ENCODE results near the gene HS6ST3. TPM values are rescaled to one million over a fixed set of nuclear protein-coding genes. Genes with fewer than 3 reads are reported as not detected.

The HS6ST3 gene
- total and polyA plus RNA-seq, 10 donors = 0.03 TPM; not detected in 9

- H3K27ac ChIP-seq = no peak overlapping the region
- H3K4me1 ChIP-seq = peaks cover 0 to 20% (median 14%) of the 10 kb centered on the region in 6 donors
- peaks cover 3 to 94% (median 62%) of the 10 kb centered on the region in 7 donors for H3K27me3 ChIP-seq (replicated peaks in 1 of 7)
- no peaks in the 10 kb centered on the region for H3K36me3 ChIP-seq
- H3K4me3 ChIP-seq = peak overlapping the region in 7 of 8 donors; percentile 13 to 64 (median 32)
- no peak for DNase-seq
- no peak for TF ChIP-seq CTCF (IDR thresholded peaks at IDR 0.05 in 8 of 11, conservative IDR thresholded peaks at IDR 0.05 in 3 of 11)
- no peak for TF ChIP-seq POLR2AphosphoS5 (IDR thresholded peaks at IDR 0.05)
- TF ChIP-seq POLR2A (IDR thresholded peaks at IDR 0.05) = no peak
- WGBS, 5 donors = 0 to 1% (median 1%) methylated on average over 27 to 133 of the region's 133 CpGs
- no peaks in the 10 kb centered on the region for H3K9me3 ChIP-seq
- intact Hi-C loops (cut with DNase I; ENCODE audit: low total_unique reads) = no loop called here
Measured at GRCh38 chr13:96090240-96091101, 564 bp downstream of the HS6ST3 start.

DNA sequence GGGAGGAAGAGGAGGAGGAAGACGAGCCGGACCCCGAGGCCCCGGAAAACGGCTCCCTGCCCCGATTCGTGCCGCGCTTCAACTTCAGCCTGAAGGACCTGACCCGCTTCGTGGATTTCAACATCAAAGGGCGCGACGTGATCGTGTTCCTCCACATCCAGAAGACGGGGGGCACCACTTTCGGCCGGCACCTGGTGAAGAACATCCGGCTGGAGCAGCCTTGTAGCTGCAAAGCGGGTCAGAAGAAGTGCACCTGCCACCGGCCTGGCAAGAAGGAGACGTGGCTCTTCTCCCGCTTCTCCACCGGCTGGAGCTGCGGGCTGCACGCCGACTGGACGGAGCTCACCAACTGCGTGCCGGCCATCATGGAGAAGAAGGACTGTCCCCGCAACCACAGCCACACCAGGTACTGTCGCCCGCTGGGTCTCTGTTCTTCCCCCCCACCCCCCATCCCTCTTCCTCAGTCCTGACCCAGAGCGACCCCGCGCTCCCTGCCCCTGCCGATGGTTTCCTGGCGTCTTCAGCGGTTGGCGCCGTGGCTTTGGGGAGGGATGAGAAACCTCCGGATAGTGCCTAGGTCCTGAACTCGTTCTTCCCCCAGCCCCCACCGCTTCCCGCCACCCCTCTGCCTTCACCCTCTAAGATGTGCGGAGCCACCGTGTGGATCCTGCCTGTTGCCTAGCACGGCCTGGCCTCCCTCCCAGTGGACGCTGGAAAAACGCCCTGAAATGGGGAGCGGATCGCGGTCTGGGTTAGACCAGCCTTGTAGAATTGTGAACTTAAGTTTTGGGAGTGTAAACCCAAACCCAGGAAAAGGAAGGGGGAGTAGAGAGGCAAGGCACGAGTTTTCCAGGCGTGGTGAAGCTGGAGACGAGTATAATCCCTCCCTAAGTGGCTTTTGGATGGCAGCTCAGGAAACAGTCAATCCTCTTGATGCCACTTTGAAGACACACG lies 1.5 kb downstream of the HS6ST3 start:
- intact Hi-C loops (cut with DNase I; ENCODE audit: low total_unique reads) = no loop called here
- Histone ChIP-seq H3K4me1 (peaks cover 0 to 20% (median 14%) of the 10 kb centered on the region in 6 donors), H3K9me3 (no peaks in the 10 kb centered on the region), H3K36me3 (no peaks in the 10 kb centered on the region), H3K27ac (no peak overlapping the region), H3K27me3 (replicated peaks in 1 of 7) (peaks cover 3 to 88% (median 62%) of the 10 kb centered on the region in 7 donors), H3K4me3 (peak overlapping the region in 5 of 8 donors; percentile 29 to 64 (median 36))
- no peak for DNase-seq
- WGBS, 5 donors = 2 to 7% (median 4%) methylated on average over 30 to 57 of the region's 57 CpGs
- no peak for TF ChIP-seq POLR2A (IDR thresholded peaks at IDR 0.05)
- TF ChIP-seq POLR2AphosphoS5 (IDR thresholded peaks at IDR 0.05) = no peak
- no peak for TF ChIP-seq CTCF (IDR thresholded peaks at IDR 0.05 in 8 of 11, conservative IDR thresholded peaks at IDR 0.05 in 3 of 11)

DNA sequence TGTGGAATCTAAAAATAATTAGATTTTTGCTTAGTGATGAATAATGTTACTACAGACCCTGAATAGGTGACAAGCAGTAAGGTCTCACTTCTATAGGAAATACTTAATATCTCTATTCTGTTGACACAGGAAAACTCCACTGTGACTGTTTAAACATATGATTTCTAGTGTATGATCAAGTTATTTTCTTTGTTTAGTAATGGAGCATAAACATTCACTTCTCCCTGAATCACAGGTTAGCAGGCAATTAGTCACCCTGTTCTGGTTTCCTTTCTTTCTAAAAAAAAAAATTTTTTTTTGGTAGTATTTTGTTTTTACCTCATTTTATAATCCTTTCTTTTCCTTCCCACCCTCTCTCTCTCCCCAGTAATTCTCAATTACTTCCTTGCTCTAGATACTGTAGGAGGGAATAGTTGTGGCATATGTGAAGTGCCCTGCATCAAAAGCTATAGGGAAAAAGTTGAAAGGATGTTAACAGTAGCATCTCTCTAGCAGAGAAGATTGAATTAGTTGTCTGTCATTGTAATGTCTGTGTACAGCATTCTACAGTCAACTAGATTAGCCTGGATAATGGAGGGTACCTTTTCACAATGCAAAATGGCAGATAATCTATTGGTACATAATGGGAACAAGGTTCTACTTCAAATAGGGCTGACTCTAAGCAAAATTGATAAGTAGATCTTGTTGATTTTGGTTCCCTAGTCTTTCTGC lies 3.5 kb downstream of the HS6ST3 start:
- H3K4me1 ChIP-seq = peaks cover 0 to 20% (median 14%) of the 10 kb centered on the region in 6 donors
- no peak overlapping the region for H3K4me3 ChIP-seq
- H3K27ac ChIP-seq = no peak overlapping the region
- no peaks in the 10 kb centered on the region for H3K9me3 ChIP-seq
- peaks cover 3 to 69% (median 48%) of the 10 kb centered on the region in 7 donors for H3K27me3 ChIP-seq (replicated peaks in 1 of 7)
- intact Hi-C loops (cut with DNase I; ENCODE audit: low total_unique reads) = no loop called here
- DNase-seq = no peak
- no peak for TF ChIP-seq POLR2AphosphoS5 (IDR thresholded peaks at IDR 0.05)
- no peak for TF ChIP-seq POLR2A (IDR thresholded peaks at IDR 0.05)
- TF ChIP-seq CTCF (IDR thresholded peaks at IDR 0.05 in 8 of 11, conservative IDR thresholded peaks at IDR 0.05 in 3 of 11) = no peak
- no peaks in the 10 kb centered on the region for H3K36me3 ChIP-seq

All from spleen (tissue), 11 donors.